ENCODE measurements around the gene CMTM5.

CMTM5 gene

GRCh38 chr14:23376482-23377197, at the start of gene CMTM5:
CMTM5 (plus strand) TSS chr14:23377046; CDS start chr14:23377252, 206 bp downstream.
- no peak for DNase-seq (ENCODE audit: low spot score)

GRCh38 chr14:23327947-23328744, 48.7 kb upstream of the CMTM5 start:
- DNase-seq (ENCODE audit: low spot score) = peak; percentile 72

GRCh38 chr14:23335623-23336022, 41.2 kb upstream of the CMTM5 start:
- DNase-seq (ENCODE audit: low spot score) = no peak

GRCh38 chr14:23339506-23340268, 37.2 kb upstream of the CMTM5 start:
- no peak for DNase-seq (ENCODE audit: low spot score)

- DNase-seq (ENCODE audit: low spot score) = no peak
Observed at GRCh38 chr14:23344481-23344880, 32.4 kb upstream of the CMTM5 start.

GRCh38 chr14:23345987-23346692, 30.7 kb upstream of the CMTM5 start:
- DNase-seq (ENCODE audit: low spot score) = no peak

GRCh38 chr14:23346693-23347405, 30.0 kb upstream of the CMTM5 start:
- DNase-seq (ENCODE audit: low spot score) = no peak

- no peak for DNase-seq (ENCODE audit: low spot score)
Observed at GRCh38 chr14:23347406-23348296, 29.2 kb upstream of the CMTM5 start.

GRCh38 chr14:23348297-23348655, 28.6 kb upstream of the CMTM5 start:
- no peak for DNase-seq (ENCODE audit: low spot score)

GRCh38 chr14:23349156-23349845, 27.5 kb upstream of the CMTM5 start:
- DNase-seq (ENCODE audit: low spot score) = no peak

- no peak for DNase-seq (ENCODE audit: low spot score)
Observed at GRCh38 chr14:23351681-23352505, 25.0 kb upstream of the CMTM5 start.

- DNase-seq (ENCODE audit: low spot score) = peak; percentile 10
Observed at GRCh38 chr14:23352506-23353432, 24.1 kb upstream of the CMTM5 start, which contains the start of gene SLC22A17. SLC22A17 (minus strand) TSS chr14:23352887.

- DNase-seq (ENCODE audit: low spot score) = no peak
Observed at GRCh38 chr14:23353433-23353780, 23.4 kb upstream of the CMTM5 start.

- no peak for DNase-seq (ENCODE audit: low spot score)
Observed at GRCh38 chr14:23354990-23355389, 21.9 kb upstream of the CMTM5 start.

GRCh38 chr14:23355871-23356435, 20.9 kb upstream of the CMTM5 start:
- no peak for DNase-seq (ENCODE audit: low spot score)

- DNase-seq (ENCODE audit: low spot score) = no peak
Observed at GRCh38 chr14:23356662-23357061, 20.2 kb upstream of the CMTM5 start.

- no peak for DNase-seq (ENCODE audit: low spot score)
Observed at GRCh38 chr14:23357261-23357660, 19.6 kb upstream of the CMTM5 start.

Measured in kidney capillary endothelial cell (primary cell).